Thoracic aorta (tissue), 2 donors: ENCODE results near the gene EFCC1. TPM values are rescaled to one million over a fixed set of nuclear protein-coding genes. Genes with fewer than 3 reads are reported as not detected.

Source experiments
- ATAC-seq: fragments of 150-250 bp; one replicate; pipeline ENCODE4 v1.8.0; 2017; ENCODE audit warnings: low read depth; ENCODE audit not compliant: insufficient number of reproducible peaks, low FRiP score
- DNase-seq: peaks from one replicate; pipeline ENCODE4 v3.0.0-alpha.2; 2020; ENCODE audit warnings: low spot score
- H3K27ac ChIP-seq, 2 donors: fragments of 200-600 bp; sonication (generic); 1 replicate in 1 of 2; 2 replicates in 1 of 2; pipeline ENCODE4 v1.5.1; 2016; ENCODE audit warnings: mild to moderate bottlenecking in 2 of 2, moderate library complexity in 2 of 2
- H3K27me3 ChIP-seq: fragments of 200-600 bp; sonication (generic); replicated peaks from 2 replicates; pipeline ENCODE4 v1.6.0; 2016; ENCODE audit warnings: mild to moderate bottlenecking; ENCODE audit not compliant: insufficient read depth
- H3K36me3 ChIP-seq: fragments of 200-600 bp; sonication (generic); one replicate; pipeline ENCODE4 v1.5.1; 2016
- H3K4me1 ChIP-seq, 2 donors: fragments of 200-600 bp; sonication (generic); 1 replicate in 1 of 2; 2 replicates in 1 of 2; pipeline versions ENCODE4 v1.5.1 to v1.6.0; 2016; ENCODE audit warnings: low read depth in 2 of 2, mild to moderate bottlenecking in 1 of 2; ENCODE audit not compliant: control insufficient read depth in 1 of 2
- H3K4me3 ChIP-seq: fragments of 200-600 bp; sonication (generic); 2 replicates; pipeline ENCODE4 v1.5.1; 2016; ENCODE audit warnings: mild to moderate bottlenecking
- H3K9me3 ChIP-seq: fragments of 200-600 bp; sonication (generic); 2 replicates; pipeline ENCODE4 v1.5.1; 2016
- CTCF ChIP-seq: fragments of 200-600 bp; sonication (generic); IDR thresholded peaks from one replicate; pipeline ENCODE4 v1.5.1; 2019; ENCODE audit warnings: antibody characterized with exemption
- total RNA-seq, 2 donors: library from RNA; depleted of rRNA; stranded (reverse); fragments of >200 nt; gene quantifications; one replicate each; pipeline versions ENCODE4 v1.1.0 to v1.2.3, GENCODE V29; 2016

Gene EFCC1
- total RNA-seq, 2 donors from 2014 or later, result 1.4 TPM; not detected in 1

- peak overlapping the region; percentile 39 for H3K4me3 ChIP-seq
- H3K27me3 ChIP-seq, result peaks cover 4% of the 10 kb centered on the region
- no peak for TF ChIP-seq CTCF
- DNase-seq (no peak), ATAC-seq (no peak)
- H3K4me1 ChIP-seq, result peaks cover 4 to 28% of the 10 kb centered on the region in 2 donors
- no peak overlapping the region for H3K27ac ChIP-seq
- H3K9me3 ChIP-seq, result no peaks in the 10 kb centered on the region
- H3K36me3 ChIP-seq, result no peaks in the 10 kb centered on the region
Measured at GRCh38 chr3:129003578-129004112, 2.5 kb downstream of the EFCC1 start.

- H3K9me3 ChIP-seq, result no peaks in the 10 kb centered on the region
- peaks cover 4% of the 10 kb centered on the region for H3K27me3 ChIP-seq
- no peak overlapping the region for H3K27ac ChIP-seq
- H3K4me3 ChIP-seq, result no peak overlapping the region
- ATAC-seq, result no peak
- no peak for TF ChIP-seq CTCF
- H3K4me1 ChIP-seq, result peaks cover 4 to 28% of the 10 kb centered on the region in 2 donors
- no peak for DNase-seq
- no peaks in the 10 kb centered on the region for H3K36me3 ChIP-seq
Measured at GRCh38 chr3:129004639-129005295, 3.7 kb downstream of the EFCC1 start.

GRCh38 chr3:129005526-129006303 is 4.6 kb downstream of the EFCC1 start:
- H3K4me1 ChIP-seq, result peaks cover 4 to 25% of the 10 kb centered on the region in 2 donors
- ATAC-seq, result no peak

GRCh38 chr3:129006864-129007263 is 5.8 kb downstream of the EFCC1 start:
- Histone ChIP-seq H3K4me1 (peaks cover 0 to 14% of the 10 kb centered on the region in 2 donors), H3K4me3 (no peak overlapping the region), H3K27ac (no peak overlapping the region), H3K27me3 (peaks cover 4% of the 10 kb centered on the region), H3K36me3 (no peaks in the 10 kb centered on the region), H3K9me3 (no peaks in the 10 kb centered on the region)
- no peak for TF ChIP-seq CTCF
- DNase-seq (no peak), ATAC-seq (no peak)

More at GRCh38 chr3:129005526-129006303, 4.6 kb downstream of the EFCC1 start:
- Histone ChIP-seq H3K27ac (no peak overlapping the region), H3K27me3 (peaks cover 4% of the 10 kb centered on the region), H3K9me3 (no peaks in the 10 kb centered on the region), H3K36me3 (no peaks in the 10 kb centered on the region), H3K4me3 (no peak overlapping the region)
- no peak for TF ChIP-seq CTCF
- no peak for DNase-seq

- no peak overlapping the region for H3K27ac ChIP-seq
- peaks cover 0 to 7% of the 10 kb centered on the region in 2 donors for H3K4me1 ChIP-seq
- TF ChIP-seq CTCF, result no peak
- H3K27me3 ChIP-seq, result peaks cover 4% of the 10 kb centered on the region
- DNase-seq (no peak), ATAC-seq (no peak)
- H3K36me3 ChIP-seq, result no peaks in the 10 kb centered on the region
- no peaks in the 10 kb centered on the region for H3K9me3 ChIP-seq
- H3K4me3 ChIP-seq, result no peak overlapping the region
Measured at GRCh38 chr3:129007792-129008191, 6.7 kb downstream of the EFCC1 start.
